ENCODE measurements around the gene ASB1.

- TF ChIP-seq CTCF (conservative IDR thresholded peaks at IDR 0.05 in 1 of 2, IDR thresholded peaks at IDR 0.05 in 1 of 2; ENCODE audit: low read depth in 1 of 2, low read length in 2 of 2) = no peak
- no peak for TF ChIP-seq EZH2 (IDR thresholded peaks at IDR 0.05; ENCODE audit: low read length, missing control alignments)
Measured at GRCh38 chr2:238449241-238449640, 22.5 kb downstream of the ASB1 start.
